ENCODE measurements around the gene UBE2D1. TPM values are rescaled to one million over a fixed set of nuclear protein-coding genes. Genes with fewer than 3 reads are reported as not detected.

Gene UBE2D1
- total and polyA plus RNA-seq, 2 of the 13 experiments (the other 11 are each of a cell fraction or from before 2014, with no cell fraction given), result 6.2 to 13.8 TPM

- peak; percentile 71; the same call in 1 of the 2 replicates for TF ChIP-seq ZNF280D (CRISPR knock-in tag; IDR thresholded peaks at IDR 0.05)
- peak; percentile 94 for TF ChIP-seq CSRNP1 (CRISPR knock-in tag; IDR thresholded peaks at IDR 0.05)
- TF ChIP-seq RAD51 (IDR thresholded peaks at IDR 0.05; ENCODE audit: borderline replicate concordance), result no peak
- TF ChIP-seq FIP1L1 (IDR thresholded peaks at IDR 0.05; ENCODE audit: borderline replicate concordance, insufficient read depth, low read depth, low read length), result no peak
- TF ChIP-seq ZNF317 (CRISPR knock-in tag; IDR thresholded peaks at IDR 0.05), result 0 out of 2 replicates have a peak, but pooled peaks have one; percentile 57
- TF ChIP-seq ZKSCAN5 (CRISPR knock-in tag; IDR thresholded peaks at IDR 0.05), result no peak
- TF ChIP-seq THAP8 (CRISPR knock-in tag; IDR thresholded peaks at IDR 0.05; ENCODE audit: borderline replicate concordance), result no peak
- no peak for TF ChIP-seq BCLAF1 (IDR thresholded peaks at IDR 0.05)
- peak; percentile 66 for TF ChIP-seq THRA (CRISPR knock-in tag; IDR thresholded peaks at IDR 0.05; ENCODE audit: borderline replicate concordance)
- TF ChIP-seq SMYD3 (CRISPR knock-in tag; IDR thresholded peaks at IDR 0.05), result peak; percentile 74; the same call in 1 of the 2 replicates
- peak; percentile 57; the same call in 1 of the 2 replicates for TF ChIP-seq E2F1 (CRISPR knock-in tag; IDR thresholded peaks at IDR 0.05)
- TF ChIP-seq NR2C2 (CRISPR knock-in tag; IDR thresholded peaks at IDR 0.05; ENCODE audit: borderline replicate concordance), result peak; percentile 40; the same call in 1 of the 2 replicates
- no peak for TF ChIP-seq ZNF549 (CRISPR knock-in tag; IDR thresholded peaks at IDR 0.05)
- TF ChIP-seq ZNF343 (CRISPR knock-in tag; IDR thresholded peaks at IDR 0.05), result peak; percentile 31; the same call in 1 of the 2 replicates
- no peak for TF ChIP-seq ZNF570 (CRISPR knock-in tag; IDR thresholded peaks at IDR 0.05; ENCODE audit: borderline replicate concordance)
- TF ChIP-seq PHF20 (CRISPR knock-in tag; IDR thresholded peaks at IDR 0.05), result peak; percentile 88
- TF ChIP-seq SNAPC2 (CRISPR knock-in tag; IDR thresholded peaks at IDR 0.05), result peak; percentile 82
Measured at GRCh38 chr10:58384999-58385783, 50.4 kb downstream of the UBE2D1 start, which contains the start of gene TFAM (continued).

All from HepG2 (cell line).